C4-2B (cell line): ENCODE data around the gene NHLH1.

ENCODE experiments used
- H3K27ac ChIP-seq: fragments of 450-650 bp; 2 replicates; pipeline ENCODE4 v1.5.1; 2017
- ZFX ChIP-seq: fragments of 450-650 bp; IDR thresholded peaks from 2 replicates; pipeline ENCODE4 v1.6.1; 2017
- TF ChIP-seq, protein P1 (sequence below): fragments of 450-650 bp; conservative IDR thresholded peaks from 2 replicates; pipeline ENCODE4 v1.5.1; 2017; ENCODE audit warnings: mild to moderate bottlenecking

The NHLH1 gene

DNA sequence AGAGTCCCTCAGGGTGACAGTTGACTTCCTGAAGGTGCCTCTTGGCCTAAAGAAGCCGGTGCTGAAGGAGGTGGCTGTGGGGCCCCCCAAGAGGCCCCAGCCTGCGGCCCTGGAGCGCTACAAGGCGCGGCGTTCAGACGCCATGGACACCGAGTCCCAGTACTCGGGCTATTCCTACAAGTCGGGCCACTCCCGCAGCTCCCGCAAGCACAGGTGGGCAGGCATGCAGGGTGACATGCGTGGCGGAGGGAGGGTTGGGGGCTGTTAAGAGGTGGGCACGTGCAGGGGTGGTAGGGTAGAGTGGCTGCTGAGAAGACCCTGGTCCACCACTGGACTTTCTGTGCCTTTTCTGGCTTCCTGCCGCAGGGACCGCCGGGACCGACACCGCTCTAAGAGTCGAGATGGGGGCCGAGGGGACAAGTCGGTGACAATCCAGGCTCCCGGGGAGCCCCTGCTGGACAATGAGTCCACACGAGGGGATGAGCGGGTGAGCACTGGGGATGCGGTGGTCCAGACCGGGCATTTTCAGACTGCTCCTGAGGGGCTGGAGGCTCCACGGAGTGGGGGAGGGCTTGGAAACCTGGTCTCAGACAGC lies 48.9 kb downstream of the NHLH1 start:
- H3K27ac ChIP-seq = no peak overlapping the region
- TF ChIP-seq ZFX = no peak
- TF ChIP-seq, protein P1, sequence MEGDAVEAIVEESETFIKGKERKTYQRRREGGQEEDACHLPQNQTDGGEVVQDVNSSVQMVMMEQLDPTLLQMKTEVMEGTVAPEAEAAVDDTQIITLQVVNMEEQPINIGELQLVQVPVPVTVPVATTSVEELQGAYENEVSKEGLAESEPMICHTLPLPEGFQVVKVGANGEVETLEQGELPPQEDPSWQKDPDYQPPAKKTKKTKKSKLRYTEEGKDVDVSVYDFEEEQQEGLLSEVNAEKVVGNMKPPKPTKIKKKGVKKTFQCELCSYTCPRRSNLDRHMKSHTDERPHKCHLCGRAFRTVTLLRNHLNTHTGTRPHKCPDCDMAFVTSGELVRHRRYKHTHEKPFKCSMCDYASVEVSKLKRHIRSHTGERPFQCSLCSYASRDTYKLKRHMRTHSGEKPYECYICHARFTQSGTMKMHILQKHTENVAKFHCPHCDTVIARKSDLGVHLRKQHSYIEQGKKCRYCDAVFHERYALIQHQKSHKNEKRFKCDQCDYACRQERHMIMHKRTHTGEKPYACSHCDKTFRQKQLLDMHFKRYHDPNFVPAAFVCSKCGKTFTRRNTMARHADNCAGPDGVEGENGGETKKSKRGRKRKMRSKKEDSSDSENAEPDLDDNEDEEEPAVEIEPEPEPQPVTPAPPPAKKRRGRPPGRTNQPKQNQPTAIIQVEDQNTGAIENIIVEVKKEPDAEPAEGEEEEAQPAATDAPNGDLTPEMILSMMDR = no peak

DNA sequence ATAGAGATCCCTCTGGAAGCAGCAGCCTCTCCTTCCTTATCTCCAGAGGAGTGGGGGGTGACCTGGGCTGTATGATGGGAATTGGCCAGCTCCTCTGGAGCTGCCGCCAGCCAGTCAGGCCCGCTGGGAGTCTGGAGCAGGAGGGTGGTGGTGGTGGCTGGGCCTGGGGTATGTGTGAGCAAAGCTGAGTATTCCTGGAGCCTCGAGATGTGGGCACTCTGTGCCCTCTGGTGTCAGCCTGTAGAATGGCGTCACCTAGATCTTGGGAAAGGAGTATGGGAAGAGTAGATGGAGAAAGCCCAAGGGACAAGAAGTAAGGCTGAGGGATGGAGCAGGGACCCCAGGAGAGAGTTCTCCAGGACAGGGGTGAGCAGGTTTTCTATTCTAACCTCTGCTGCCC lies 49.5 kb downstream of the NHLH1 start:
- no peak overlapping the region for H3K27ac ChIP-seq
- no peak for TF ChIP-seq ZFX
- TF ChIP-seq, protein P1 = no peak; the same call in 1 of the 2 replicates

DNA sequence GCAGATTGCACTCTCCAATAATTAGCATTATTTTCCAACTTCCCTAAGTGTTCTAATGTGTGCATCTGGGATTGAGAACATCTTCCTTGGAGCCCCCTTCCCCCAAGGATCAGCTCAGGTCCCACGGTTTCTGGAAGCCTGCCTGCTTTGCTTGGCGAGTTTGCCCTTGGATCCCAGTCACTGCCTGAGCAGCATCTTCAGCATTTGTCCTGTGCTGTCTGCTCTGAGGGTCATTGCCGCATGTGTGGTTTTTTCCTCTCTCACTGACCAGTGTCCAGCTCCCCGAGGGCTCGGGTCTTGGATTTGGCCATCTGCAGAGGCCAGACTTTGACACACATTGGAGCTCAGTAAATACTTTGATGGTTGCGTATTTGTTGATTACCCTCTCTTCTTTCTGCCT lies 51.6 kb downstream of the NHLH1 start:
- TF ChIP-seq, protein P1 = no peak
- TF ChIP-seq ZFX = no peak
- H3K27ac ChIP-seq = no peak overlapping the region

DNA sequence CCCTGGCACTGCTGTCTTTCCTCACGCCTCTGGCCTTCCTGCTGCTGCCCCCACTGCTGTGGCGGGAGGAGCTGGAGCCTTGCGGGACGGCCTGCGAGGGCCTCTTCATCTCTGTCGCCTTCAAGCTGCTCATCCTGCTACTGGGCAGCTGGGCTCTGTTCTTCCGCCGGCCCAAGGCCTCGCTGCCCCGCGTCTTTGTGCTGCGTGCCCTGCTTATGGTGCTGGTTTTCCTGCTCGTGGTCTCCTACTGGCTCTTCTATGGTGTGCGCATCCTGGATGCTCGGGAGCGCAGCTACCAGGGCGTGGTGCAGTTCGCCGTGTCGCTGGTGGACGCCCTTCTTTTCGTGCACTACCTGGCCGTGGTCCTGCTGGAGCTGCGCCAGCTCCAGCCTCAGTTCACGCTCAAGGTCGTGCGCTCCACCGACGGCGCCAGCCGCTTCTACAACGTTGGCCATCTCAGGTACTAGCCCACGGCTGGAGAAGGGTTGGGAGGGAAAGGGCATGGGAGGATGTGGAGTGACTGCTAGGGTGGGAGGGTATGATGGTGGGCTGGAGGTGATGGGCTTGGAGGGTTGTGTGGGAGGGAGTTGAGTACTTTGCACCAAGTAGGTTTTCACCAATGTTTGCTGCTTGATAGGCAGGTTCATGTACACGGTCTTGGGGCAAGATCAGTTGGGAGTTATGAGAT lies 52.4 kb downstream of the NHLH1 start:
- H3K27ac ChIP-seq = no peak overlapping the region
- no peak for TF ChIP-seq ZFX
- TF ChIP-seq, protein P1 = no peak

DNA sequence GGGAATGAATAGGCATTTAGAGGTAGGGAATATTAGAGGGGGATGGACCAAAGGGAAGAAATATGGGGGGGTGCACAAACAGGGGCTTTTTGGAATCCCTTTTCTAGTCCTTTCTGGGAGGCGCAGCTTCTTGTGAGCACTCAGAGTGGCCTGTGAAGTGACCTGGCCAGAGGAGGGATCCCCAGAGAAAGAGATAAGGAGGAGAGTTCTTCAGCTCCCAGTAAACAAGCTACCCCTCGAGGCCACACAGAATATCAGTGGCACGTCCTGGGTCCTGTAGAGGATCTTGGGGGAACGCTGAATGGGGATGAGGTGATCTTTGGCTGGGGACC lies 52.9 kb downstream of the NHLH1 start:
- H3K27ac ChIP-seq = no peak overlapping the region
- TF ChIP-seq, protein P1 = no peak
- no peak for TF ChIP-seq ZFX

DNA sequence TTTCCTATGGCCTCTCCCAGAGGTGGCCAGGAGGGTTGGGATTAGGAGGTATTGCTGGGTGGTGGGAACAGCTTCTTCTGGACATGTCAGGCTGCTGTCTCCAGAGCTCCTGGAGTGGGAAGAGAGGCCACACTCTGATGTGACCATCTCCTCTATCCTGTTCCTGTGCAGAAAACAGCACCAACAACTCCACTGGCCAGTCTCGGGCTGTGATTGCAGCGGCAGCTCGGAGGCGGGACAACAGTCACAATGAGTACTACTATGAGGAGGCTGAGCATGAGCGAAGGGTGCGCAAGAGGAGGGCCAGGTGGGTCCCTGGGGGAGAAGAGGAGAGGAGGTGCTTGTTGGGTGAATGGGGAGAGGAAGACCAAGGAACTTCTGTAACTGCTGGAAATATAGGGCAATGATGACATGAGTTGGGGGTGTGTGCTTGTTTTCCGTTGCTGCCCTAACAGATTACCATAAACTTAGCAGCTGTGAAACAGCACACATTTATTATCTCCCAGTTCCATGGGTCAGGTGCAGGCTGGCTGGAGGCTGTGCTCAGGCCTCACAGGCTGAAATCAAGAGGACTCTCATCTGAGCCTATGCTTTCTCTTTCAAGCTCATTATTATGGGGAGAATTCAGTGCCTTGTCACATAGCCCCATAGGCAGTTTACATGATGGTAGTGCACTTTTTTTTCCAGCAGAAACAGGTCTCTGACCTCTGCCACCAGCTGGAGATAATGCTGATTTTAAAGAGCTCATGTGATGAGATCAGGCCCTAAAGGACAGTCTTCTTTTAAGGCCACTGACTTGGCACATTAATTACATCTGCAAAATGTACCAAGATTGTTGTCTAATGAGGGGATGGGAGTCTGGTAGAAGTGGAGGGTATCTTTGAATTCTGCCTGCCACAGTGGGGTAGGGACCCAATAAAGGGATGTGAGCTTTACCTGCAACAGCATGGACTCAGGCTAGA lies 54.3 kb downstream of the NHLH1 start:
- TF ChIP-seq ZFX = no peak
- TF ChIP-seq, protein P1 = no peak
- no peak overlapping the region for H3K27ac ChIP-seq

DNA sequence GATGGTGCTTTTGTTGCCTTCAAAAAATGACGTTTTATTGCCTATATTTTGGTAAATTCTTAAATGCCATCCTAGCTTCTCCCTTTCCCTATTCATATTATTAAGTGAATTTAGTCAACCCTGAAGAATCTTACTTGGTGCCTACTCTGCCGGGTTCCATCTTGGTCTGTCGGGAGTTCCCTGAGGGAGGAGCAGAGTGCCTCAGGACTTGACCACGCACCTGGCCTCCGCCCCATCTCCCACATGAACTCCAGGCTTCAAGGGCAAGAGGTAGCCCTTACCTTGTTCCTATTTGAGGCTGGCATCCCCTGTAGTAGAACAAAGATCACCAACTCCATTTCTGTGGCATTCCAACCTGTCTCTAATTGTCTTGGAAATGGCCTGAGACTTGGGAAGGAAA lies 55.0 kb downstream of the NHLH1 start:
- H3K27ac ChIP-seq = no peak overlapping the region
- TF ChIP-seq, protein P1 = no peak
- TF ChIP-seq ZFX = no peak
